Inflammatory macrophage treated with lipopolysaccharide for 1 hour (primary cell): ENCODE measurements around the gene ENOX1.

ENCODE experiments used
- DNase-seq, 2 donors: peaks; one replicate each; pipeline ENCODE4 v3.0.0-alpha.2; 2020 to 2022

ENOX1 gene

GRCh38 chr13:43584751-43585150 is 202.0 kb downstream of the ENOX1 start:
- no peak for DNase-seq

- no peak for DNase-seq
These were observed 203.5 kb downstream of the ENOX1 start for GRCh38 chr13:43583321-43583720.

DNA sequence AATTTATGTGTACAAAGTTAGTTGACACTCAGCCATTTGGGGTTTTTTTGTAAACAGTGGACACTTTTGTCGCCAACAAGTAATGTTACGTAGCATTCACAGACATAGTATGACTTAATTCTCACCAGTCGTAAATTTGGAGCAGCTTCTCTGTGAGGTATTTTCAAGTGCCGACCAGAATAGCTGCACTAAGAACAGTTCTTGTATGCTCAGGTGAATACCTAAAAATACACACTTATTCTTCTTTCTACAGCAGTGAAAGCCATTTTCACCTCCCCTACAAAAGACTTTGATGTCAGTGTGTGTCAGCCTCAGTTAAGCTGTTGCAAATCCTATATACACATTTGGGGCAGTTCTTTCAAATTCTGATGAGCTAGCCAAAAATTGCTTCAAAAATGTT is 206.5 kb downstream of the ENOX1 start:
- no peak for DNase-seq

GRCh38 chr13:43579321-43579720 is 207.5 kb downstream of the ENOX1 start:
- no peak for DNase-seq

DNA sequence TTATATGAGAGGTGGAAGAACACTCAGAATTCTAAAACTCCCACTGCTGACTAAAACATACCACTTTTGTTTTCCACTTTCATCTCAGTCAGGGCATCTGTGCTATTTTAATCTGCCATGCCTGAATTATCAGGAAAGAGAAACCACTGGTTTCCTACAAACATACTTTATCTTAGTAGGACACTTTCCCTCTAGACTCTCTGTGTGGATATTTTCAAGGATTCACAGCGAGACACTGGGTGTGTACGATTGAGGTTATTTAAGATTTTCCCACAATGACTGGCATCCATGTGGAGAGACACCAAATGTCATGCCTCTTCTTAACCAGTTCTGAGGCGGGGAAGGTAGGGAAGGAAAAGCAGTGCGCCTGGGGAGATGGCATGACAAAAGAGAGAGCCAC is 212.2 kb downstream of the ENOX1 start:
- DNase-seq: no peak

GRCh38 chr13:43573802-43574514 is 212.8 kb downstream of the ENOX1 start:
- peak; percentile 50 to 71 for DNase-seq

- no peak for DNase-seq
These were observed 213.4 kb downstream of the ENOX1 start for GRCh38 chr13:43573361-43573740.

DNA sequence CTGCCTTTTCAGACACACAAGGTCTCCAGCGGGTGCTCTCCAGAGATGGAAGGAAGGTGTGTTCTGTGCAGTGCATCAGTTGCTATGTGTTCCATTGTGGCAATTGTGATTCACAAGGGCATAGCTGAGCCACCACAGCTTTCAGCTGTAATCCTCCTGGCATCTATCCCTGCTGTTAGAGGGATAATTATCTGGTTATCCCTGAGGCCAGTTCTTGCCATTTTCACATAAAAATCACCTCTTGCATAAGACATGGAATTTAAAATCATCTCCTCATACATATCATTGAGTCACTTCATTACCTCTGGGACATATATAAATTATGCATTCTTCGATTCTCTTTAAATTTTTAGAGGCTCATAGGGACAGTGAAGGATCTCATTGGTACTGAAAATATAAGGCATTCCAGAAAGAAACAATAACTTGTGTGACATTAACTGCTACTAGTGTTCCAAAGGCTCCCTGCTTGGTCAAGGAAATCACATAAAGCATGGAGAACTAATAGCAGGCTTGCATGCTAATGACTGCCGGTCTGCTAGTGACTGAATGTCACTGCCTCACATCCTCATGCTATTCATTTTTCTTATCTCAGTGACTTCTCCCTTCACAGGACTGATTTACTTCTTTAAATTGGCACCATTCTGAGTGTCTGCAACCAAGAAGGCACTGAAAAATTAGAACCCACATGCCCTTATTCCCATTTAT is 214.0 kb downstream of the ENOX1 start:
- no peak for DNase-seq

GRCh38 chr13:43569658-43570057 is 217.1 kb downstream of the ENOX1 start:
- DNase-seq: no peak

GRCh38 chr13:43567608-43568007 is 219.2 kb downstream of the ENOX1 start:
- no peak for DNase-seq

DNA sequence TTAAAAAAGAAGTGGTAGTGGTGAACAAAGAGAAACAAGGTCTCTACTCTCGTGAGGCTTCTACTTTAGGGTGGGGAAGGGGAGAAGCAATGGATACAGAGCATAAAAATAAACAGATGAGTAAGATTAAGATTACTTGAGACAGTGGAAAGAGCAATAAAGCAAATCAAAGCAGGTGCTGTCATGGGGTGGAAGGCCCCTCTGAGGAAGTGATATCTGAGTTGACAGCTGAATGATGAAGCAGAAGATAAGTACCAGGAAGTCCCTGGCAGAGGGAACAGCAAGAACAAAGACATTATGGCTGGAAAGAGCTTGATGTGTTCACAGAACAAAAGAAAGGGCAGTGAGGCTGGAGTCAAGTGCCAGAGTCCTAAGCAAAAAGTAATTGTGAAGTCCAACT is 221.8 kb downstream of the ENOX1 start:
- no peak for DNase-seq

DNA sequence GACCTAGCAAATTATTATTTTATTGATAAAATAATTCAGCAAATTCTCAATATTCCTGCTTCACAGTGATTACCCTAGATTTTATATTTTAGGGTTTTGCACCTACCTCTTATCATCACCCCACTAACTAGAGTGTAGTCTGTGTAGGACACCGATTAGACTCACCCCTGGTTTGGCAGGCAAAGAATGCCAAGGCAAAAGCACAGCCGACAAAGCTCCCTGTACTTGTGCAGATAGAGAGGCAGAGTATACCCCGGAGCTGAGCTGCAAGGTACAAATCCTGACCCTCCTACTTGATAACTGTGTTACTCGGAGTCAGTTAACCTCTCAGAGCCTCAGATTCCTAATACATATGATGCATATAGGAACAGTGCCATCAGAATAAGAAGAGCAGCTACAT is 225.7 kb downstream of the ENOX1 start:
- DNase-seq: no peak

- no peak for DNase-seq
These were observed 227.8 kb downstream of the ENOX1 start for GRCh38 chr13:43558939-43559338.

DNA sequence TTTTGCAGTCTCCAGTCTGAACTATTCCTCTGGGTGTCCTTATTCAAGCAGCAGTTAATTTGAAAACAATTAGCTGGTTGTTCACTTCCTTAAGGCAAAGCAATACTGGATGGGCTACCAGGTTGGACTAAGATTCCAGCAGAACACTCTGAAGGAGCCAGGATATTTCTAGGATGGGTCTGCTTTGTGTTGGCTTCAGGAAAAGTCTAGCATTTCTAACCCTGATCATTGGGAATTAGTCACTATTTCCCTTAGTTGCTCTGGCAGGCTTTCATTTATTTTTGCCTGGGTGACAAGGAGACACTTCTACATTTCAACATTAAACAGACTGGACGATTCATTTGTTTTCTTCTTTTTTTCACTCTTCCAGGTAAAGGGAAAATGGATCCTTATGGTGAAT is 228.4 kb downstream of the ENOX1 start:
- DNase-seq: no peak

DNA sequence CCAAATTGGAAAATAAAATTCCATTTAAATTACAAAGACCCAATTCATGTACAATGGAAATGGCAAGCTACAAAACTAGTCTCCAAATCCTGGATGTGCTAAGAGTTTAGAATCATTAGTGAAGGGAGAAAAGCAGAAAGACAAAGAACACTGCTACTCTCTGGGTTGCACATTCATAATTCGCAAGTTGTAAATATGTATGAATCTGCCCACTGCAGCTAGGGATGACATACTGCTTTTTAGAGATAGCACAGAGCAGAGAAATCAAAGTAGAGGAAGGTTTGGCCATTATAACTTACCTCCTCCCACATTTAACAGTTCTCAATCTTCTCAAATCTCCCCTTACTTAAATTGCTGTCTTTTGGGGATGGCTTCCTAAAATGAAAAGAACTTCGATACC is 231.1 kb downstream of the ENOX1 start:
- DNase-seq: no peak

GRCh38 chr13:43551897-43552456 is 234.8 kb downstream of the ENOX1 start:
- DNase-seq: no peak

GRCh38 chr13:43546816-43547215 is 240.0 kb downstream of the ENOX1 start:
- DNase-seq: no peak

DNA sequence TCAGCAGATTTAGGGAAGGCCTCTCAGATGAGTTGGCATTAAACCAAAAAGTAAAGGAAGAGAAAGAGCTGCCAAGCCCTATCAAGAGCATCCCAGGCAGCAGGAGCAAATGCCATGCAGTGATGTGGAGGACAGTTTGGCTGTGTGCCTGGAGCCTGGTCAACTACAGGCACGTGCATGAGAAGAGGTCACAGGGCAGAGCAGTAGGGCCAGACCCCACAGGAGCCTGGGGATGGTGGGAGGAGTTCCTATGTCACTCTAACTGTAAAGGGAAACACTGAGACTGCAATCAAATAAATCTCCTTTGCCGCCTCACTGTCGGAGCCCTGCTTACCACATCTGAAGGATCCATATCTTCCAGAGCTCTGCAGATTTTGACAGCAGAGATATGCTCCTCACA is 240.5 kb downstream of the ENOX1 start:
- DNase-seq: no peak

DNA sequence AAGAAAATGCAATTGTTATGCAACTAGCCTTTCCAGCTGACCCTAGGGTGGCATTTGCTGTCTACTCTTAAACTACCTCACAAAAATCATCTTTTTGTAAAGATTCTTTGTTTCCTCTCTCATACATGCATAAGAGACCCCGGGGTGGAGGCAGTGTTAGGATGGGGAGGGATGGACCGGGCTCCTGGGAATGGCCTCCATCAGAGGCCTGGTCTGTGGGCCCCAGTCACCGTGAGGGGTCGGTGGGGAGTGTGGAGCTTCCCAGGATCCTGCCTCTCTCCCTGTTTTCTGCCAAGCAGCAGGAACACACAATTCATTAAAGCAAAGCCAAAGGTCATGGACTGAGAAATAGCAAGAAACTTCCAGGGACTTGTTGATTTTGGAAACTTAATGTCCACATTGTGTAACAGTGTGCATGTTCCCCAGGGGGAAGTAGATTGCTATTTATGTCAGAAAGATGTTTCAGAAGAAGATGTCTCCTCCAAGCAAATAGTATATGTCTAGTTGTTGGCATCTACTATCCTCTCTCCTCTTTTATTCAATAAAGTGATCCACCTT is 241.4 kb downstream of the ENOX1 start:
- no peak for DNase-seq

DNA sequence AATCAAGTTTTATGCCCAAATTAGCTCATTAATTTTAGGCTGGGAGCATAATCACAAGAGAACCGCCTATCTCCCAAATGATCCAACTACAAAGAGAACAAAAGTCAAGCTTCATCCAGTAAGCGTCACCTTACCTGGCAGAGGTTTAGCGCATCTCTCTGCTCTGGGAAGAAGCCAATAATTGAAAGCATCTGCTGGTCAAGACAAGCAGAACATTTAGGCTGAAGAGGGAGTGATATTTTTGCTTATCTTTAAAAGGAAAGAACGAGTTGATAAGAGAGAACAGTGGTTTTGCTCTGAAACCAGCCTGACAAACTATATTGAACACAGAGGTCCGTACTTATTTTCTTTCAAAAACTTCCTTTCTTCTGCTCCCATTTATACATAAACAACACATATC is 242.1 kb downstream of the ENOX1 start:
- DNase-seq: no peak

GRCh38 chr13:43544011-43544410 is 242.8 kb downstream of the ENOX1 start:
- DNase-seq: no peak

- DNase-seq: no peak
These were observed 243.4 kb downstream of the ENOX1 start for GRCh38 chr13:43543331-43543730.

GRCh38 chr13:43537124-43537523 is 249.6 kb downstream of the ENOX1 start:
- no peak for DNase-seq

- DNase-seq: no peak
These were observed 257.0 kb downstream of the ENOX1 start for GRCh38 chr13:43529796-43530195.
